CD14-positive monocyte (primary cell): Measurements from ENCODE around the gene PTPRN. TPM values are rescaled to one million over a fixed set of nuclear protein-coding genes. Genes with fewer than 3 reads are reported as not detected.
A peak's percentile ranks its signal among the peaks of the same experiment; 100 is the strongest.

Experiments used
- DNase-seq, 3 donors: peaks; one replicate each; pipeline ENCODE4 v3.0.0-alpha.2; 2011 to 2022
- H2AFZ ChIP-seq: 2 replicates; pipeline ENCODE4 v1.6.0; 2012; ENCODE audit warnings: mild to moderate bottlenecking, low read depth, low read length, inconsistent platforms; ENCODE audit not compliant: insufficient read depth, poor library complexity, severe bottlenecking
- H3K27ac ChIP-seq, 2 donors: 1 replicate in 1 of 2; 2 replicates in 1 of 2; pipeline ENCODE4 v1.5.1; 2012 to 2013; ENCODE audit warnings: low read length in 2 of 2, control low read depth in 1 of 2, inconsistent platforms in 1 of 2, low read depth in 1 of 2, mild to moderate bottlenecking in 1 of 2
- H3K27me3 ChIP-seq, 2 donors: one replicate each; pipeline versions ENCODE4 v1.6.0 to v1.6.1; 2011 to 2013; ENCODE audit warnings: low read length in 2 of 2; ENCODE audit not compliant: control insufficient read depth in 2 of 2, insufficient read depth in 2 of 2
- H3K36me3 ChIP-seq, 2 donors: replicated peaks in 1 of 2; 1 replicate in 1 of 2; 2 replicates in 1 of 2; pipeline versions ENCODE4 v1.5.1 to v1.6.1; 2012 to 2013; ENCODE audit warnings: low read length in 2 of 2, control low read depth in 1 of 2, inconsistent platforms in 1 of 2, mild to moderate bottlenecking in 1 of 2; ENCODE audit not compliant: insufficient read depth in 2 of 2, control insufficient read depth in 1 of 2
- H3K4me1 ChIP-seq, 2 donors: 1 replicate in 1 of 2; 2 replicates in 1 of 2; pipeline versions ENCODE4 v1.5.1 to v1.6.1; 2012 to 2013; ENCODE audit warnings: low read length in 2 of 2, control low read depth in 1 of 2, inconsistent platforms in 1 of 2, mild to moderate bottlenecking in 1 of 2, moderate library complexity in 1 of 2; ENCODE audit not compliant: insufficient read depth in 2 of 2, control insufficient read depth in 1 of 2
- H3K4me2 ChIP-seq: replicated peaks from 2 replicates; pipeline ENCODE3; 2012; ENCODE audit warnings: low read length, moderate library complexity, mild to moderate bottlenecking; ENCODE audit not compliant: poor library complexity, severe bottlenecking; ENCODE audit errors: extremely low read depth
- H3K4me3 ChIP-seq, 3 experiments: fragments of 200-600 bp in 1 of 3; sonication (generic) in 1 of 3; replicated peaks in 1 of 3; 1 replicate in 2 of 3; 2 replicates in 1 of 3; pipeline ENCODE4 v1.5.1; 2011 to 2013; ENCODE audit warnings: low read length in 3 of 3, mild to moderate bottlenecking in 3 of 3, control low read depth in 2 of 3, low read depth in 2 of 3, inconsistent platforms in 1 of 3, moderate library complexity in 1 of 3
- H3K79me2 ChIP-seq: 2 replicates; pipeline ENCODE4 v1.6.0; 2012; ENCODE audit warnings: mild to moderate bottlenecking, control low read depth, inconsistent platforms, low read length, moderate library complexity; ENCODE audit not compliant: insufficient read depth
- H3K9ac ChIP-seq: 2 replicates; pipeline ENCODE4 v1.6.0; 2017; ENCODE audit warnings: low read length, mild to moderate bottlenecking; ENCODE audit not compliant: insufficient read depth, poor library complexity, severe bottlenecking
- H3K9me3 ChIP-seq, 2 donors: replicated peaks in 1 of 2; 1 replicate in 1 of 2; 2 replicates in 1 of 2; pipeline versions ENCODE4 v1.5.1 to v1.6.1; 2012 to 2013; ENCODE audit warnings: low read length in 2 of 2, control low read depth in 1 of 2; ENCODE audit not compliant: control insufficient read depth in 1 of 2, insufficient read depth in 1 of 2
- H4K20me1 ChIP-seq: 2 replicates; pipeline ENCODE4 v1.6.0; 2012; ENCODE audit warnings: mild to moderate bottlenecking, low read length, control low read depth, moderate library complexity; ENCODE audit not compliant: insufficient read depth
- H3K27ac Mint-ChIP-seq, 7 donors: one replicate each; pipeline ENCODE4 v1.8.0; 2020; ENCODE audit warnings: mild to moderate bottlenecking in 7 of 7, mixed read lengths in 7 of 7, moderate library complexity in 6 of 7, inconsistent platforms in 2 of 7
- H3K27me3 Mint-ChIP-seq, 3 donors: one replicate each; pipeline ENCODE4 v1.8.0; 2021 to 2022; ENCODE audit warnings: low read depth in 3 of 3, mild to moderate bottlenecking in 3 of 3, mixed read lengths in 3 of 3, moderate library complexity in 3 of 3, inconsistent platforms in 1 of 3
- H3K36me3 Mint-ChIP-seq, 2 donors: one replicate each; pipeline ENCODE4 v1.8.0; 2020; ENCODE audit warnings: mixed read lengths in 2 of 2, inconsistent platforms in 1 of 2, mild to moderate bottlenecking in 1 of 2
- H3K4me1 Mint-ChIP-seq: one replicate; pipeline ENCODE4 v1.8.0; 2020; ENCODE audit warnings: mild to moderate bottlenecking, mixed read lengths
- H3K4me3 Mint-ChIP-seq, 2 donors: one replicate each; pipeline ENCODE4 v1.8.0; 2020; ENCODE audit warnings: mild to moderate bottlenecking in 2 of 2, mixed read lengths in 2 of 2, moderate library complexity in 1 of 2
- H3K9me3 Mint-ChIP-seq, 7 donors: one replicate each; pipeline ENCODE4 v1.8.0; 2020 to 2022; ENCODE audit warnings: mixed read lengths in 7 of 7, mild to moderate bottlenecking in 6 of 7, moderate library complexity in 6 of 7, inconsistent platforms in 2 of 7
- CTCF ChIP-seq: fragments of 200-600 bp; IDR thresholded peaks from one replicate; pipeline ENCODE4 v1.8.0; 2022; ENCODE audit warnings: antibody characterized with exemption, mild to moderate bottlenecking
- WGBS: methylation state at CpG from one replicate; pipeline ENCODE4 v1.1.5; 2013; ENCODE audit warnings: missing lambda C conversion rate; ENCODE audit not compliant: insufficient coverage; 5-methylcytosine and 5-hydroxymethylcytosine counted together
- intact Hi-C, 2 donors: fragments of 100-400 bp; cut with micrococcal nuclease; formaldehyde crosslinking; loops; one replicate each; pipeline versions ENCODE4 v1.15.0 to v1.15.1; 2023
- polyA plus RNA-seq, 3 donors: library from polyadenylated mRNA; depleted of rRNA in 1 of 3; unstranded in 2 of 3; stranded (reverse) in 1 of 3; fragments of 300-500 nt in 2 of 3; fragments of >200 nt in 1 of 3; fragmentation: Illumina TruSeq in 2 of 3; gene quantifications; 1 replicate in 2 of 3; 2 replicates in 1 of 3; pipeline ENCODE4 v1.2.3, GENCODE V29; 2012 to 2021

The PTPRN gene
- polyA plus RNA-seq, 3 donors: not detected

- peaks cover 84 to 94% of the 10 kb centered on the region in 2 donors for H3K4me1 ChIP-seq
- Mint-ChIP-seq H3K4me3 (peak overlapping the region; percentile 88 to 90), H3K27me3 (peaks cover 0 to 3% (median 0%) of the 10 kb centered on the region in 3 donors), H3K27ac (peak overlapping the region in 6 of 7 donors; percentile 84 to 95 (median 93)), H3K4me1 (peaks cover 77% of the 10 kb centered on the region), H3K36me3 (peaks cover 28 to 47% of the 10 kb centered on the region in 2 donors), H3K9me3 (no peaks in the 10 kb centered on the region)
- H3K27me3 ChIP-seq: no peaks in the 10 kb centered on the region
- H3K9me3 ChIP-seq: no peaks in the 10 kb centered on the region
- H3K36me3 ChIP-seq: peaks cover 19 to 35% of the 10 kb centered on the region in 2 donors
- H2AFZ ChIP-seq: no peak overlapping the region
- no peak for TF ChIP-seq CTCF
- peak overlapping the region; percentile 80 to 90 for H3K27ac ChIP-seq
- peak overlapping the region; percentile 50 for H3K9ac ChIP-seq
- intact Hi-C loops: loop anchor here in 1 of 2 donors (2.0 kb wide), 1 partner anchor 18 kb away; no protein-coding TSS in a partner anchor
- H3K4me3 ChIP-seq: peak overlapping the region; percentile 19 to 96 (median 25)
- no peak for DNase-seq
- peaks cover 30% of the 10 kb centered on the region for H4K20me1 ChIP-seq
- peak overlapping the region; percentile 82 for H3K4me2 ChIP-seq
- WGBS: 100% methylated on average over 1 of the region's 2 CpGs
- peaks cover 85% of the 10 kb centered on the region for H3K79me2 ChIP-seq
These were observed 60.4 kb downstream of the PTPRN start for GRCh38 chr2:219248845-219249202.

GRCh38 chr2:219247678-219248642 is 61.2 kb downstream of the PTPRN start:
- H4K20me1 ChIP-seq: peaks cover 30% of the 10 kb centered on the region
- peaks cover 76% of the 10 kb centered on the region for H3K79me2 ChIP-seq
- peak overlapping the region; percentile 34 to 90 for H3K27ac ChIP-seq
- Mint-ChIP-seq H3K27me3 (peaks cover 0 to 4% (median 1%) of the 10 kb centered on the region in 3 donors), H3K9me3 (no peaks in the 10 kb centered on the region), H3K27ac (peak overlapping the region; percentile 46 to 80 (median 77)), H3K4me1 (peaks cover 85% of the 10 kb centered on the region), H3K36me3 (peaks cover 28 to 47% of the 10 kb centered on the region in 2 donors), H3K4me3 (peak overlapping the region in 1 of 2 donors; percentile 34)
- no peaks in the 10 kb centered on the region for H3K9me3 ChIP-seq
- intact Hi-C loops: loop anchor here in 1 of 2 donors (2.0 kb wide), 1 partner anchor 17 kb away; no protein-coding TSS in a partner anchor
- H3K4me1 ChIP-seq: peaks cover 88 to 93% of the 10 kb centered on the region in 2 donors
- peak in 2 of 3 donors; percentile 31 to 45 for DNase-seq
- peaks cover 19 to 35% of the 10 kb centered on the region in 2 donors for H3K36me3 ChIP-seq
- TF ChIP-seq CTCF: no peak
- H3K4me2 ChIP-seq: peak overlapping the region; percentile 15
- H3K4me3 ChIP-seq: peak overlapping the region in 1 of 3 experiments; percentile 96
- H2AFZ ChIP-seq: no peak overlapping the region
- WGBS: 77% methylated on average over 5 of the region's 17 CpGs
- H3K9ac ChIP-seq: no peak overlapping the region
- H3K27me3 ChIP-seq: no peaks in the 10 kb centered on the region
